Posterior cingulate gyrus (tissue), 11 donors: ENCODE measurements around the gene RUFY2.
A peak's percentile ranks its signal among the peaks of the same experiment; 100 is the strongest.
"Not testable (repeated sequence)": the region's sequence is repeated elsewhere in the genome, so short reads cannot be mapped to it uniquely, and the experiment has no call there.

Experiments
- DNase-seq, 10 donors: peaks; one replicate each; pipeline versions ENCODE4 v3.0.0 to v3.0.0-alpha.2; 2020 to 2021; ENCODE audit warnings: mixed read lengths in 3 of 10
- intact Hi-C: fragments of 100-400 bp; cut with DNase I; formaldehyde crosslinking; loops from one replicate; pipeline ENCODE4 v1.15.1; 2023

The RUFY2 gene

GRCh38 chr10:68406815-68407548 lies at the start of gene RUFY2:
Gene RUFY2, minus strand, starts transcription at chr10:68407277. Its CDS starts 88 bp downstream, at chr10:68407189.
- intact Hi-C loops: loop anchor here (2.0 to 5.0 kb wide), 4 partner anchors 75 to 525 kb away; partner anchors contain the start of genes HNRNPH3, PBLD, SIRT1 and SLC25A16
- peak; percentile 62 to 97 (median 78) for DNase-seq

GRCh38 chr10:68449698-68450097 lies 42.6 kb upstream of the RUFY2 start:
- DNase-seq: peak in 4 of 10 donors; percentile 12 to 42 (median 27)
- intact Hi-C loops: not testable (repeated sequence)

GRCh38 chr10:68446179-68446578 lies 39.1 kb upstream of the RUFY2 start:
- no peak for DNase-seq
- intact Hi-C loops: no loop called here

GRCh38 chr10:68442971-68443370 lies 35.9 kb upstream of the RUFY2 start:
- intact Hi-C loops: no loop called here
- DNase-seq: no peak

- intact Hi-C loops: no loop called here
- no peak for DNase-seq
These were observed 33.8 kb upstream of the RUFY2 start for GRCh38 chr10:68440898-68441297.

- intact Hi-C loops: no loop called here
- DNase-seq: no peak
These were observed 28.7 kb upstream of the RUFY2 start for GRCh38 chr10:68435803-68436202.

- no peak for DNase-seq
- intact Hi-C loops: no loop called here
These were observed 27.6 kb upstream of the RUFY2 start for GRCh38 chr10:68434657-68435056.

- DNase-seq: no peak
- intact Hi-C loops: no loop called here
These were observed 21.5 kb upstream of the RUFY2 start for GRCh38 chr10:68428396-68429104.

GRCh38 chr10:68424454-68425014 lies 17.5 kb upstream of the RUFY2 start:
- no peak for DNase-seq
- intact Hi-C loops: no loop called here

GRCh38 chr10:68423522-68423921 lies 16.4 kb upstream of the RUFY2 start:
- no peak for DNase-seq
- intact Hi-C loops: no loop called here

GRCh38 chr10:68419376-68419775 lies 12.3 kb upstream of the RUFY2 start:
- intact Hi-C loops: no loop called here
- no peak for DNase-seq

- DNase-seq: no peak
These were observed 1.9 kb upstream of the RUFY2 start for GRCh38 chr10:68408898-68409518.

GRCh38 chr10:68406111-68406814 lies 814 bp downstream of the RUFY2 start:
- DNase-seq: peak; percentile 20 to 93 (median 52)
- intact Hi-C loops: loop anchor here (2.0 to 5.0 kb wide), 4 partner anchors 74 to 524 kb away; partner anchors contain the start of genes HNRNPH3, PBLD, SIRT1 and SLC25A16

More at GRCh38 chr10:68408898-68409518, 1.9 kb upstream of the RUFY2 start:
- intact Hi-C loops: loop anchor here (5.0 kb wide), 3 partner anchors 77 to 527 kb away; partner anchors contain the start of genes HNRNPH3, PBLD and SIRT1

- intact Hi-C loops: no loop called here
- DNase-seq: no peak
These were observed 3.4 kb downstream of the RUFY2 start for GRCh38 chr10:68403701-68404100.

- no peak for DNase-seq
- intact Hi-C loops: no loop called here
These were observed 4.8 kb downstream of the RUFY2 start for GRCh38 chr10:68402276-68402675.

- intact Hi-C loops: no loop called here
- DNase-seq: no peak
These were observed 10.1 kb downstream of the RUFY2 start for GRCh38 chr10:68397005-68397404.

- no peak for DNase-seq
- intact Hi-C loops: no loop called here
These were observed 21.3 kb downstream of the RUFY2 start for GRCh38 chr10:68385740-68386139.

- intact Hi-C loops: no loop called here
- no peak for DNase-seq
These were observed 35.5 kb downstream of the RUFY2 start for GRCh38 chr10:68371604-68372003.

GRCh38 chr10:68367121-68367520 lies 40.0 kb downstream of the RUFY2 start:
- intact Hi-C loops: no loop called here
- DNase-seq: no peak

GRCh38 chr10:68366600-68366999 lies 40.5 kb downstream of the RUFY2 start:
- no peak for DNase-seq
- intact Hi-C loops: no loop called here
